Liver (tissue), 3 donors: ENCODE measurements around the gene PLCB4.

Experiments used
- CTCF ChIP-seq: fragments of 150-350 bp; IDR thresholded peaks from 2 replicates; pipeline ENCODE4 v1.5.1; 2017; ENCODE audit warnings: improper control_type of control experiment, low read depth, low read length; ENCODE audit not compliant: missing input control
- EGR1 ChIP-seq, 2 donors: IDR thresholded peaks; 2 replicates each; pipeline ENCODE4 v1.6.1; 2016 to 2018; ENCODE audit warnings: antibody characterized with exemption in 2 of 2, low read depth in 2 of 2
- FOXA1 ChIP-seq: IDR thresholded peaks from 2 replicates; pipeline ENCODE4 v1.6.1; 2016; ENCODE audit warnings: antibody characterized with exemption
- HNF4G ChIP-seq: IDR thresholded peaks from 2 replicates; pipeline ENCODE4 v1.6.1; 2016; ENCODE audit warnings: antibody characterized with exemption
- MAX ChIP-seq: IDR thresholded peaks from 2 replicates; pipeline ENCODE4 v1.6.1; 2016; ENCODE audit warnings: antibody characterized with exemption
- RAD21 ChIP-seq, 2 donors: IDR thresholded peaks; 2 replicates each; pipeline ENCODE4 v1.6.1; 2016; ENCODE audit warnings: antibody characterized with exemption in 2 of 2, mild to moderate bottlenecking in 2 of 2
- SP1 ChIP-seq: IDR thresholded peaks from 2 replicates; pipeline ENCODE4 v1.6.1; 2018; ENCODE audit warnings: antibody characterized with exemption, mild to moderate bottlenecking
- TAF1 ChIP-seq: conservative IDR thresholded peaks from 2 replicates; pipeline ENCODE4 v1.6.1; 2016; ENCODE audit warnings: antibody characterized with exemption, mild to moderate bottlenecking
- YY1 ChIP-seq: IDR thresholded peaks from 2 replicates; pipeline ENCODE4 v1.6.1; 2016; ENCODE audit warnings: antibody characterized with exemption, mild to moderate bottlenecking
- donor health status: healthy.
- donor health status: healthy.

GRCh38 chr20:9281803-9282202 is 212.9 kb downstream of the PLCB4 start:
- no peak for TF ChIP-seq CTCF
- no peak for TF ChIP-seq SP1
- no peak for TF ChIP-seq MAX
- no peak for TF ChIP-seq YY1
- no peak for TF ChIP-seq EGR1 (IDR thresholded peaks at IDR 0.05; ENCODE audit: low read depth in 2 of 2)
- TF ChIP-seq TAF1: no peak
- TF ChIP-seq FOXA1: no peak
- TF ChIP-seq RAD21 (IDR thresholded peaks at IDR 0.05): no peak
- TF ChIP-seq HNF4G: no peak
